EH (cell line): Measurements from ENCODE around the gene ATP5PF.
"Not testable (repeated sequence)": the region's sequence is repeated elsewhere in the genome, so short reads cannot be mapped to it uniquely, and the experiment has no call there.

Experiments used
- DNase-seq: peaks from one replicate; pipeline ENCODE4 v3.0.0-alpha.2; 2015; ENCODE audit warnings: low read depth

Gene ATP5PF

GRCh38 chr21:25722631-25723030, 12.1 kb downstream of the ATP5PF start:
- no peak for DNase-seq

DNA sequence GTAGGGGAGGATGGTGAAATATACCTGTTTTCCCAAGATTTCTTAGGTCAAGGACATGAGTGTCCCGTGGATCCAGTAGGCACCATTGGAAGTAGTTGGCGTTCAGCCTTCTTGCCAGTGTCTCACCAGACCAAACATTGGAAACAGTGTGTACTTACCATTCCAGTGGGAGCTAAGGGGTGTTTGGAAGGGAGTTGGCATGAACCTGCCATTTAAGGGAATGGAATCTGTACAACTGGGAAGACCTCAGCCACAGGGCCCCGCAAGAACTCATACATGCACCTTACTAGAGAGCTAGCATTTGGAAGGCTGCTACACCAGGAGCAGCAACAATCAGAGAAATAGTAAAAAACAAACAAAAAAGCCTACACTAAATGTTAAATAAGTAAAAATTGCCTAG, 12.7 kb downstream of the ATP5PF start:
- DNase-seq: no peak

GRCh38 chr21:25717491-25718147, 17.1 kb downstream of the ATP5PF start:
- DNase-seq: peak; percentile 22

- DNase-seq: not testable (repeated sequence)
Measured at GRCh38 chr21:25714066-25714465, 20.6 kb downstream of the ATP5PF start.

DNA sequence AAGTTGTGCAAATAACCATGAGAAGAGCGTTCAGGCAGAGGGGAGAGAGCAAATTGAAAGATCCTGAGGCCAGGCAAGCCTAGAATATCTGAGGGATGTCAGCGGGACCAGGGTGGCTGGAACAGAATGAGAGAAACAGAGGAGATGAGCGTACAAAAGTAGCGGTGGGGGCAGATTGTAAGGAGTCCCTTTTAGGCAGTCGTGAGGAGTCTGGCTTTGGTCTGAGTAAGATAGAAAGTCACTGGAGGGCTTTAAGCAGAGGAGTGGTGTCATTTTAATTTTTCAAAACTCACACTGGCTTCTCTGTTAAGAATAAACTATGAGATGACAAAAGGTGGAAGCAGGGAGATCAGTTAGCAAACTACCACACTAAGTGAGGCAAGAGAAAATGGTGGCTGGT, 24.2 kb downstream of the ATP5PF start:
- no peak for DNase-seq

- DNase-seq: no peak
Measured at GRCh38 chr21:25709684-25710265, 24.9 kb downstream of the ATP5PF start.

DNA sequence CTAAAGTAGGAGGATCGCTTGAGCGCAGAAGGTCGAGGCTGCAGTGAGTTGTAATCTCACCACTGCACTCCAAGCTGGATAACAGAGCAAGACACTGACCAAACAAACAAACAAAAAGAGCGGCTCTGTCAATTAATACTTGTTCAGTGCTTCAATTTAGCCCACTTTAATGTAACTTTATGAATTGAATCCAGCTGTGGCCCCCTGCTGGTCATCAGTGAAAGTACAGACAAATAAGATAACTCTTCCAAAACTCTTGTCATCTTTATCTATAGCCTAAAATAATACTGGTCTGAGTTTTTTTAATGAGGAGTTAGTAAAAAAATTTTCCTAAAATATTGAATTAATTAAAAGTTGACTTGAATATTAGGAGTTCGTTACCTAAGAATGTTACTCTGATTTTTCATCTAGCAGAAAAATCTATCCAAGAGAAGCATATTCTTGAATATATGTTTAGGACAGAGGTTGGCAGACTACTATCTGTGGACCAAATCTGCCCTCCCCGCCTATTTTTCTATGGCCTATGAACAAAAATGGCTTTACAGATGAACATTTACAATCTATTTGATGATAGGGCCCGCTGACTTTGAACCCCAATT, 26.1 kb downstream of the ATP5PF start:
- peak; percentile 55 for DNase-seq

- no peak for DNase-seq
Measured at GRCh38 chr21:25701529-25701928, 33.2 kb downstream of the ATP5PF start.

DNA sequence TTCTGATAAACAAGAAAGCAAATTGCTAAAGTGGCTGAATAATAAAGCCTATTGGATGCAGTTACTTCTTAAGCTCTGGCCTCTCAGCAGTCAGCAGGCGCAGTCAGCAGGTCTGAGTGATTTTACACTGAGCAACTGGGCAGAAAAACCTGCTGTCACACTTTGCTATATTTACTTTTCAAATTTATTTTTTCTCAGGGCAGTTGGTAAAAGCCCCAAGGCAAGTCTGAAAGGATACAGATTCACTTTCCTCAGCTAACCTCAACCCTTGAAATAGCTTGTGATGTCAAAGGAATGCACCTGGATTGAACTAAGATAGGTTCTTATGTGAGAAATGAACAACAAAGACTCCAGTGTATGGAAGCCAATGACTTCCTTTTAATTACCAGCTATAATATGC, 34.0 kb downstream of the ATP5PF start:
- DNase-seq: no peak

- not testable (repeated sequence) for DNase-seq
Measured at GRCh38 chr21:25695461-25695860, 39.2 kb downstream of the ATP5PF start.

GRCh38 chr21:25691976-25692375, 42.7 kb downstream of the ATP5PF start:
- DNase-seq: no peak

DNA sequence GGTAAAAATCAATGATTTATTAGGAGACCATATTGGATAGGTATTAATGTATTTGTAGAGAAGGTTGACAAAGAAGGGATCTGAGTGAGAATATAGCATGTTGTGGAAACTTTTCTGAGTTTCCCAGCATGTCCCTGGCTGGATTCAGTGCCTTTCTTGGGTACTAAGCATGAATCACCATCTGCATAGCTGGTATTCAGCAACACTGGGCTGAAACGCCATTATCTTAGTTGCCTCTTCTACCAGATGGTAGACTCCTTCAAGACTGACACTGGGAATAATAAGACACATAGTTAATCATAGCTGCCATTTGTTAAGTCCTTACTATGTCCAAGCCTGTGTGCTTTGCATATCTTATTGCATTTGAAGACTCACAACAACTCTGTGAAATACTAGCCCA, 45.5 kb downstream of the ATP5PF start:
- no peak for DNase-seq

DNA sequence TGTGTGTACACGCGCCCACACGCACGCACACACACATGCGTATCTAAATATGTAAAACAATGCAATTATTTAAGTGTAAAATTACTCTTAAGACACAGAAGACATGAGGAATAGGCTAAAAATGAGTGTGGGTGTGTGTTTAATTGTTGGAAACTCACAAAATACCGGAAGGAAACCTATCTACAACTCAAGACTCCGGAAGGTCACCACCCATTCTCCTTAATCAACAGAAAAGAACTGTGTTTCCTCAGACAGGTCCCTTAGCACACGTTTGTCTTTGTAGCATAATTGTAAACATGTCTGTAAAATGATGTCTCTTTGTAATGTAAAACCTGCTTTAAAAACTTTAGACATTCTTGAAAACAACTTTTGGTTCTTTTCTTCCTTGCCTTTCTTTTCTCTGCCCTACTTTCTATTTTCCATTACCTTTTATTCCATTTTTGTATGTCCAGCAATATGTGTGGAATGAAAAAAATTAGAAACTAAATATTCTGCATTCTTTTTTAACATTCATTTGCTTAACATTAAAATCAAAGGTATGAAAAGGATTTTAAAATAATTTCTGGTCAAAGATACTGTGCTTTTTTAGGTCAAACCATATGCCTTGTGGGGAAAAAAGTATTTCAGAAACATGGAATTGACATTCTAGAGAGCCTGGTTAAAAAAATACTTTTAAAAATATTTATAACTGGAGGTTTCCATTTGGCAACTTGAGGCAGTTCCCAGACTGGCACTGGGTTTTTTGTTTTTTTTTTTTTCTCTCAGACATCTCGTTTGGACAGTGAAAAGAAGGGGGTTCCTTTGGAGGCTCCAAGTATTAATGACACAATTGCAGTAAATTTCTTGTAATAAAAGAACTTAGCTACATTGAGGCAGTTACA, 46.2 kb downstream of the ATP5PF start:
- DNase-seq: peak; percentile 1

- DNase-seq: no peak
Measured at GRCh38 chr21:25687787-25688186, 46.9 kb downstream of the ATP5PF start.

DNA sequence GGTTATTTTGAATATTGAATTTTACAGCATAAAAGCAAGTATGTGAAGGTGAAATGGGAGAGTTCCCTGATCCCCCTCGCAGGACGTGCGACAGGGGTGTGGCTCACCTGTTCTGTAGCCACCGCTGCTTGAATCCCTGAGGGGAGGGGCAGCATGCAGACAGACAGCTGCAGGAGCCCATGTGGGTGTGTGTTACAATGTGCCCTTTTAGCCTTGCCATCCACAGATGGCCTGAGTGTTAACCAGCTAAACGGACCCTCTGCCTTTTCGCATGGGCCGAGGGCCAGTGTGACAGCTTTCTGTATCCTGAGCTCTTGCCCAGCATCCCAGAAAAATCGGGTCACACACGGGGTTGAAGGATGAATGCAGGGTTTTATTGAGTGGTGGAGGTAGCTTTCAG, 52.3 kb downstream of the ATP5PF start:
- DNase-seq: no peak

DNA sequence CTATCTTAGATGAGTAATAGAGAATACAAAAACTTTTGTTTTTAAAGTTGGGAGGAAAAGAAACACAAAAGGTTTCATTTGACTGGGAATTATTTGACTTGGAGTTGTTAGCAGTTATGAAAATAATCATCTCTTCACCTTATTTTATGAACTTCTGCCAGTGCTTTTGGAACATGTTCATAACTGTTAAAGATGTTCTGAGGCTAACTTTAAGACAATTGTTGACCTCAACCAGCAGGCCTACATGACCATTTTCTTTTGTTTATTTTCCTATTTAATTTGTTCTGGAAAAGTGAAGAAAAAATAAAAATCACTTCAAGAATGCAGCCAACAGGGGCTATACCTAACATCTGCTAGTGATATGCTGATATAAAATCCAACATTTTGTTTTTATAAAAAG, 58.3 kb downstream of the ATP5PF start:
- DNase-seq: no peak
